Heart left ventricle (tissue), 16 donors: ENCODE measurements around the gene NHSL2. TPM values are rescaled to one million over a fixed set of nuclear protein-coding genes. Genes with fewer than 3 reads are reported as not detected.
A peak's percentile ranks its signal among the peaks of the same experiment; 100 is the strongest.

Experiments
- ATAC-seq, 4 donors: fragments of 200-7000 bp; cut with Tn5 transposase; one replicate each; pipeline ENCODE4 v1.9.1; 2020 to 2022; ENCODE audit warnings: moderate library complexity in 4 of 4, mild to moderate bottlenecking in 3 of 4, moderate number of reproducible peaks in 1 of 4
- DNase-seq, 5 donors: peaks; one replicate each; pipeline ENCODE4 v3.0.0-alpha.2; 2020
- H3K27ac ChIP-seq, 12 donors: fragments of 200-600 bp; sonication (generic) in 4 of 12; one replicate each; pipeline versions ENCODE4 v1.5.0 to v1.8.0; 2016 to 2022; ENCODE audit warnings: mild to moderate bottlenecking in 2 of 12
- H3K27me3 ChIP-seq, 9 donors: fragments of 200-600 bp; sonication (generic) in 2 of 9; one replicate each; pipeline versions ENCODE4 v1.5.1 to v1.8.0; 2016 to 2022; ENCODE audit warnings: mild to moderate bottlenecking in 3 of 9
- H3K36me3 ChIP-seq, 9 donors: fragments of 200-600 bp; sonication (generic) in 2 of 9; one replicate each; pipeline versions ENCODE4 v1.5.0 to v1.8.0; 2018 to 2022; ENCODE audit warnings: mild to moderate bottlenecking in 2 of 9
- H3K4me1 ChIP-seq, 12 donors: fragments of 200-600 bp; sonication (generic) in 4 of 12; one replicate each; pipeline versions ENCODE4 v1.5.0 to v1.8.0; 2016 to 2022; ENCODE audit warnings: mild to moderate bottlenecking in 3 of 12
- H3K4me3 ChIP-seq, 12 donors: fragments of 200-600 bp; sonication (generic) in 4 of 12; one replicate each; pipeline versions ENCODE4 v1.5.0 to v1.8.0; 2017 to 2022; ENCODE audit warnings: mild to moderate bottlenecking in 9 of 12, moderate library complexity in 4 of 12
- H3K9me3 ChIP-seq, 12 donors: fragments of 200-600 bp; sonication (generic) in 4 of 12; one replicate each; pipeline versions ENCODE4 v1.5.0 to v1.8.0; 2016 to 2022; ENCODE audit warnings: mild to moderate bottlenecking in 1 of 12
- CTCF ChIP-seq, 12 donors: fragments of 200-600 bp; sonication (generic) in 4 of 12; IDR thresholded peaks; one replicate each; pipeline versions ENCODE4 v1.5.0 to v1.8.0; 2018 to 2022; ENCODE audit warnings: antibody characterized with exemption in 12 of 12, mild to moderate bottlenecking in 5 of 12
- POLR2A ChIP-seq, 2 donors: fragments of 450-650 bp; IDR thresholded peaks; one replicate each; pipeline ENCODE4 v1.6.1; 2017; ENCODE audit warnings: antibody characterized with exemption in 2 of 2, mild to moderate bottlenecking in 2 of 2, moderate library complexity in 2 of 2
- WGBS, 4 donors: extraction: QIAGEN DNeasy Blood & Tissue Kit in 2 of 4; methylation state at CpG; one replicate each; pipeline versions ENCODE4 v1.1.5 to v1.1.7; 2013 to 2018; 5-methylcytosine and 5-hydroxymethylcytosine counted together
- intact Hi-C, 10 donors: fragments of 100-400 bp; cut with DNase I; formaldehyde crosslinking; loops; one replicate each; pipeline versions ENCODE4 v1.11.1 to v1.14.2; 2022
- polyA plus RNA-seq, 2 donors: library from polyadenylated mRNA; stranded (reverse); fragments of 200-250 nt; gene quantifications; one replicate each; pipeline ENCODE4 v1.2.3, GENCODE V29; 2013
- total RNA-seq, 9 donors: library from RNA; depleted of rRNA in 2 of 9; stranded (reverse); fragments of >200 nt in 2 of 9; fragmentation: NEBNext Ultra II Directional in 3 of 9; extraction: Animal tissue kit (Norgen Biotek cat#: 25700) in 3 of 9; gene quantifications; one replicate each; pipeline versions ENCODE4 v1.1.0 to v1.2.4, GENCODE V29; 2016 to 2023
- donor health status: ischemic (EF 13 %, LVEDD 7.1; RV severe dilation, severe dysfunction).
- donor health status: healthy with polysubstance abuse.
- donor health status: DM: no; HTN: yes; CAD: no.
- donor health status: DM: no; HTN: no; CAD: no.
- donor health status: ischemic (EF 25% LVEDD 6.9; RV normal size, moderate dysfunction).
- donor health status: ischemic (EF 25% LVEDD 5.7; RV mildly dilated, moderate dysfunction).
- donor health status: healthy.
- donor health status: DM: yes; HTN: yes; CAD: no.
- donor health status: ischemic (EF 35%, LVEDD 5.7; RV mildly dilated, moderate dysfunction).
- donor health status: nonischemic (EF 11% LVEDD 7.7; RV severe dilation, severe dysfunction).
- donor health status: DM: yes; HTN: yes; CAD: no.
- donor health status: PGD.
- donor health status: ischemic (EF 29% LVEDD 5.4; RV normal size, mild dysfunction).
- donor health status: nonischemic (EF 23%, LVEDD 6.1; RV moderate dilation, normal function).

The NHSL2 gene
- total and polyA plus RNA-seq, 11 donors = 1.8 to 14.0 (median 5.8) TPM

- TF ChIP-seq POLR2A (IDR thresholded peaks at IDR 0.05) (no peak), CTCF (IDR thresholded peaks at IDR 0.05) (no peak)
- no peak for DNase-seq
- Histone ChIP-seq H3K27ac (peak overlapping the region in 10 of 12 donors; percentile 44 to 88 (median 64)), H3K9me3 (no peaks in the 10 kb centered on the region), H3K36me3 (no peaks in the 10 kb centered on the region), H3K4me1 (peaks cover 0 to 90% (median 35%) of the 10 kb centered on the region in 12 donors), H3K27me3 (peaks cover 0 to 26% (median 0%) of the 10 kb centered on the region in 9 donors), H3K4me3 (no peak overlapping the region)
- intact Hi-C loops = loop anchor here in 8 of 10 donors (5.0 to 10.0 kb wide), 7 partner anchors 42 to 212 kb away; partner anchors contain the start of gene NHSL2 (in 2 of the 8)
- 67 to 81% (median 72%) methylated on average over 8 of the region's 8 CpGs for WGBS, 4 donors
- ATAC-seq = no peak
Measured at GRCh38 chrX:72124540-72125201, 214.0 kb downstream of the NHSL2 start.

GRCh38 chrX:72125331-72126047 lies 214.8 kb downstream of the NHSL2 start:
- Histone ChIP-seq H3K4me1 (peaks cover 0 to 91% (median 34%) of the 10 kb centered on the region in 12 donors), H3K27me3 (peaks cover 0 to 26% (median 0%) of the 10 kb centered on the region in 9 donors), H3K36me3 (no peaks in the 10 kb centered on the region), H3K4me3 (no peak overlapping the region), H3K27ac (peak overlapping the region in 10 of 12 donors; percentile 18 to 80 (median 53)), H3K9me3 (no peaks in the 10 kb centered on the region)
- no peak for ATAC-seq
- DNase-seq = no peak
- no peak for TF ChIP-seq CTCF (IDR thresholded peaks at IDR 0.05)
- TF ChIP-seq POLR2A (IDR thresholded peaks at IDR 0.05) = no peak
- WGBS, 4 donors = 30 to 42% (median 36%) methylated on average over 6 of the region's 6 CpGs
- intact Hi-C loops = loop anchor here in 9 of 10 donors (1.0 to 10.0 kb wide), 10 partner anchors 43 to 213 kb away; partner anchors contain the start of gene NHSL2 (in 2 of the 9)

GRCh38 chrX:72126048-72126415 lies 215.4 kb downstream of the NHSL2 start:
- H3K4me1 ChIP-seq = peaks cover 0 to 91% (median 29%) of the 10 kb centered on the region in 12 donors
- peak in 1 of 4 donors; percentile 10 for ATAC-seq
- intact Hi-C loops = loop anchor here in 9 of 10 donors (1.0 to 10.0 kb wide), 10 partner anchors 44 to 214 kb away; partner anchors contain the start of gene NHSL2 (in 2 of the 9)

More at GRCh38 chrX:72126048-72126415, 215.4 kb downstream of the NHSL2 start:
- TF ChIP-seq POLR2A (IDR thresholded peaks at IDR 0.05) (no peak), CTCF (IDR thresholded peaks at IDR 0.05) (no peak)
- H3K27me3 ChIP-seq = peaks cover 0 to 30% (median 0%) of the 10 kb centered on the region in 9 donors
- DNase-seq = no peak
- H3K4me3 ChIP-seq = no peak overlapping the region
- H3K27ac ChIP-seq = peak overlapping the region in 10 of 12 donors; percentile 20 to 80 (median 53)
- 21 to 38% (median 25%) methylated on average over 3 of the region's 3 CpGs for whole genome bisulfite sequencing, 4 donors
- no peaks in the 10 kb centered on the region for H3K36me3 ChIP-seq
- no peaks in the 10 kb centered on the region for H3K9me3 ChIP-seq
